ENCODE results near the gene EFNB3.

GRCh38 chr17:7713782-7714181 lies 8.8 kb downstream of the EFNB3 start:
- no peak for TF ChIP-seq CTCF (IDR thresholded peaks at IDR 0.05)
- TF ChIP-seq EZH2 (IDR thresholded peaks at IDR 0.05) = no peak

All from neural progenitor cell (in vitro differentiated cells).